Fibroblast of lung (primary cell): Measurements from ENCODE around the gene FSTL4. TPM values are rescaled to one million over a fixed set of nuclear protein-coding genes. Genes with fewer than 3 reads are reported as not detected.

Experiments
- DNase-seq, 2 donors: peaks; one replicate each; pipeline versions ENCODE4 v3.0.0 to v3.0.0-alpha.2; 2010; ENCODE audit warnings: low read depth in 2 of 2
- H2AFZ ChIP-seq: 2 replicates; pipeline ENCODE4 v1.5.1; 2012; ENCODE audit warnings: low read length, control low read depth, inconsistent platforms
- H3K27ac ChIP-seq: 2 replicates; pipeline ENCODE4 v1.5.1; 2011; ENCODE audit warnings: low read length, control low read depth; ENCODE audit not compliant: insufficient read depth
- H3K27me3 ChIP-seq: 2 replicates; pipeline ENCODE4 v1.5.1; 2011; ENCODE audit warnings: mild to moderate bottlenecking, low read length; ENCODE audit not compliant: control insufficient read depth, insufficient read depth
- H3K36me3 ChIP-seq: 2 replicates; pipeline ENCODE4 v1.5.1; 2011; ENCODE audit warnings: low read length; ENCODE audit not compliant: control insufficient read depth, insufficient read depth
- H3K4me1 ChIP-seq: 2 replicates; pipeline ENCODE4 v1.5.1; 2011; ENCODE audit warnings: low read length; ENCODE audit not compliant: control insufficient read depth, insufficient read depth; ENCODE audit errors: extremely low read depth
- H3K4me2 ChIP-seq: 2 replicates; pipeline ENCODE4 v1.5.1; 2011; ENCODE audit warnings: low read length, control low read depth; ENCODE audit not compliant: insufficient read depth; ENCODE audit errors: extremely low read depth
- H3K4me3 ChIP-seq, 4 experiments: fragments of 200-600 bp in 1 of 4; sonication (generic) in 1 of 4; replicated peaks in 1 of 4; 2 replicates each; pipeline ENCODE4 v1.5.1; 2011 to 2016; ENCODE audit warnings: low read length in 4 of 4, low read depth in 3 of 4, mild to moderate bottlenecking in 3 of 4, control low read depth in 2 of 4, inconsistent platforms in 1 of 4, mixed read lengths in 1 of 4; ENCODE audit not compliant: insufficient read depth in 1 of 4; ENCODE audit errors: control extremely low read depth in 1 of 4
- H3K79me2 ChIP-seq: 2 replicates; pipeline ENCODE4 v1.5.1; 2012; ENCODE audit warnings: mild to moderate bottlenecking, low read length, inconsistent platforms; ENCODE audit not compliant: control insufficient read depth, insufficient read depth
- H3K9ac ChIP-seq: 2 replicates; pipeline ENCODE4 v1.5.1; 2011; ENCODE audit warnings: mild to moderate bottlenecking, low read length, control low read depth; ENCODE audit not compliant: insufficient read depth
- H3K9me3 ChIP-seq: 2 replicates; pipeline ENCODE4 v1.5.1; 2012; ENCODE audit warnings: low read depth, low read length; ENCODE audit not compliant: control insufficient read depth, insufficient read depth
- H4K20me1 ChIP-seq: 2 replicates; pipeline ENCODE4 v1.5.1; 2011; ENCODE audit warnings: low read length; ENCODE audit not compliant: control insufficient read depth, insufficient read depth; ENCODE audit errors: extremely low read depth
- EZH2 ChIP-seq: IDR thresholded peaks from 2 replicates; pipeline ENCODE4 v1.5.1; 2012; ENCODE audit warnings: low read length, control low read depth, mild to moderate bottlenecking; ENCODE audit errors: missing control alignments
- polyA plus RNA-seq, 2 donors: library from polyadenylated mRNA; depleted of rRNA in 1 of 2; stranded (reverse) in 1 of 2; unstranded in 1 of 2; fragments of >200 nt; gene quantifications; 2 replicates each; pipeline ENCODE4 v1.2.1, GENCODE V29; 2011 to 2012; ENCODE audit warnings: missing spikeins in 1 of 2
- total RNA-seq: library from RNA; depleted of rRNA; stranded (reverse); fragments of >200 nt; gene quantifications from 2 replicates; pipeline ENCODE4 v1.2.1, GENCODE V29; 2014
- TF ChIP-seq, protein P1 (sequence below), 2 donors: IDR thresholded peaks in 1 of 2; conservative IDR thresholded peaks in 1 of 2; 1 replicate in 1 of 2; 2 replicates in 1 of 2; pipeline ENCODE4 v1.5.1; 2011 to 2012; ENCODE audit warnings: low read length in 2 of 2, control low read depth in 1 of 2, inconsistent platforms in 1 of 2, low read depth in 1 of 2, mild to moderate bottlenecking in 1 of 2

FSTL4 gene
- total and polyA plus RNA-seq, 2 donors (not counting 1 experiment from before 2014, with no cell fraction given), result 0.17 to 0.33 TPM

DNA sequence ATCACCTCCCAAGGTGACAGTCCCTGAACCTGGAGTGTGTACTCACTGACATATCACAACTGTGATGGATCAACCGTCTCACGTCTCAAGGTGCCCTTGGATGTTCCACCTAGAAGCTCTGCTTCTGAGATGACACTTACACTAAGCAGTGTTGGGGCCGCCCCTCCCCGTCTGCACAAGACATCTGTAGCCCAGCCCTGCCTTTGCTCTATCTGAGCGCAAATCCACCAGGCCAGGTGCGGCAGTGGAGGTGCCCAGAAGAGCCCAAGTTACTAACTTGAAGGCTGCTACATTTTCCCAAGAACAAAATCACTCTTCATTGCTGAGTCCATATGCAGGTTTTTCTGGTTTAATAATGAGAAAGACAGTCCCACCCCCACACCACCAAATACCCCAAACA, 148.3 kb downstream of the FSTL4 start:
- no peak overlapping the region for H2AFZ ChIP-seq
- H3K9ac ChIP-seq, result no peak overlapping the region
- no peak overlapping the region for H3K4me3 ChIP-seq
- no peak overlapping the region for H3K4me2 ChIP-seq
- H4K20me1 ChIP-seq, result no peaks in the 10 kb centered on the region
- no peak for DNase-seq
- H3K27ac ChIP-seq, result no peak overlapping the region
- no peaks in the 10 kb centered on the region for H3K36me3 ChIP-seq
- no peaks in the 10 kb centered on the region for H3K9me3 ChIP-seq
- no peaks in the 10 kb centered on the region for H3K4me1 ChIP-seq
- H3K79me2 ChIP-seq, result no peaks in the 10 kb centered on the region
- H3K27me3 ChIP-seq, result no peaks in the 10 kb centered on the region
- TF ChIP-seq, protein P1, sequence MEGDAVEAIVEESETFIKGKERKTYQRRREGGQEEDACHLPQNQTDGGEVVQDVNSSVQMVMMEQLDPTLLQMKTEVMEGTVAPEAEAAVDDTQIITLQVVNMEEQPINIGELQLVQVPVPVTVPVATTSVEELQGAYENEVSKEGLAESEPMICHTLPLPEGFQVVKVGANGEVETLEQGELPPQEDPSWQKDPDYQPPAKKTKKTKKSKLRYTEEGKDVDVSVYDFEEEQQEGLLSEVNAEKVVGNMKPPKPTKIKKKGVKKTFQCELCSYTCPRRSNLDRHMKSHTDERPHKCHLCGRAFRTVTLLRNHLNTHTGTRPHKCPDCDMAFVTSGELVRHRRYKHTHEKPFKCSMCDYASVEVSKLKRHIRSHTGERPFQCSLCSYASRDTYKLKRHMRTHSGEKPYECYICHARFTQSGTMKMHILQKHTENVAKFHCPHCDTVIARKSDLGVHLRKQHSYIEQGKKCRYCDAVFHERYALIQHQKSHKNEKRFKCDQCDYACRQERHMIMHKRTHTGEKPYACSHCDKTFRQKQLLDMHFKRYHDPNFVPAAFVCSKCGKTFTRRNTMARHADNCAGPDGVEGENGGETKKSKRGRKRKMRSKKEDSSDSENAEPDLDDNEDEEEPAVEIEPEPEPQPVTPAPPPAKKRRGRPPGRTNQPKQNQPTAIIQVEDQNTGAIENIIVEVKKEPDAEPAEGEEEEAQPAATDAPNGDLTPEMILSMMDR (conservative IDR thresholded peaks at IDR 0.05 in 1 of 2, IDR thresholded peaks at IDR 0.05 in 1 of 2; ENCODE audit: low read depth in 1 of 2, low read length in 2 of 2), result no peak
- no peak for TF ChIP-seq EZH2

DNA sequence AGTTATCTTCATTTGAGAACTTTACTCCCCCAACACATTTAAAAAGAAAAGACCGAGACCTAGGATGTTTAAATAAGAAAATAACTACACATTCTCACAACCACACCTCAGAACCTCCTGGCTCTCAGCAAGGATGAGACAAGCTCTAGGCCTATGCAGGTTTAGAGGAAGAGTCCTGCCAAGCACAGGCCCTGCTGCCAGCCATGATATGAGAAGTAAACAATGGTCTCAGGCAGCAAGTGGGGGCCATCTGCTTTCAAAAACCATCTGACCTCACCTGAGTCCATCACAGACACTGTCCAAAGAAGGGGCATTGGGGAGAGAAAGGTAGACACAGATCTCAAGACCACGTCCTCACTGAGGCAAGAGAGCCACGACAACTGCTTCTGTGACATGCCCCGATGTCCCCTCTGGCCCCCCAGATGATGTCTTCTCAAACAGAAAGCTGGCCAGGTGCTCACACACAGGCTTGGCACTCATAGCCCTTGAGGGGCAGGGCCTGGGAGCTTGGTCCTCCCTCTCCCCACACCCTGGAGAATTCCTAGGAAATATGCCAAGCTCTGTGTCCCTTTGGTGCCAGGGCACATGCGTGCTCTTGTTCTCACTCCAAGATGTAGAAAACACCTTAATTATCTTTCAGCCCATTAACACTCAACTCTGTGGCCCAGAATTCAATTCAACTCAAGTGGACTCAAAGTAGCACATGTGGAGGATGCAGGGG, 150.4 kb downstream of the FSTL4 start:
- H3K79me2 ChIP-seq, result no peaks in the 10 kb centered on the region
- H3K4me2 ChIP-seq, result no peak overlapping the region
- H3K36me3 ChIP-seq, result no peaks in the 10 kb centered on the region
- no peak overlapping the region for H3K27ac ChIP-seq
- no peak overlapping the region for H3K4me3 ChIP-seq
- no peaks in the 10 kb centered on the region for H3K9me3 ChIP-seq
- DNase-seq, result no peak
- no peak for TF ChIP-seq EZH2
- TF ChIP-seq, protein P1 (conservative IDR thresholded peaks at IDR 0.05 in 1 of 2, IDR thresholded peaks at IDR 0.05 in 1 of 2; ENCODE audit: low read depth in 1 of 2, low read length in 2 of 2), result no peak
- H2AFZ ChIP-seq, result no peak overlapping the region
- H3K4me1 ChIP-seq, result no peaks in the 10 kb centered on the region
- H3K27me3 ChIP-seq, result peaks cover 5% of the 10 kb centered on the region
- no peak overlapping the region for H3K9ac ChIP-seq
- no peaks in the 10 kb centered on the region for H4K20me1 ChIP-seq

- peak in 1 of 2 donors; percentile 2 for DNase-seq
- H3K36me3 ChIP-seq, result no peaks in the 10 kb centered on the region
- H3K4me1 ChIP-seq, result no peaks in the 10 kb centered on the region
- H3K9ac ChIP-seq, result no peak overlapping the region
- no peak overlapping the region for H2AFZ ChIP-seq
- H3K27ac ChIP-seq, result no peak overlapping the region
- TF ChIP-seq, protein P1 (conservative IDR thresholded peaks at IDR 0.05 in 1 of 2, IDR thresholded peaks at IDR 0.05 in 1 of 2; ENCODE audit: low read depth in 1 of 2, low read length in 2 of 2), result peak; percentile 32 to 49
- TF ChIP-seq EZH2, result no peak
- peaks cover 5% of the 10 kb centered on the region for H3K27me3 ChIP-seq
- H3K4me2 ChIP-seq, result no peak overlapping the region
- no peak overlapping the region for H3K4me3 ChIP-seq
- H3K79me2 ChIP-seq, result no peaks in the 10 kb centered on the region
- H4K20me1 ChIP-seq, result no peaks in the 10 kb centered on the region
- H3K9me3 ChIP-seq, result no peaks in the 10 kb centered on the region
Measured at GRCh38 chr5:133460172-133460758, 152.1 kb downstream of the FSTL4 start.
